Dedifferentiated amniotic fluid mesenchymal stem cell (primary cell): ENCODE measurements around the gene SERPINI1.
A peak's percentile ranks its signal among the peaks of the same experiment; 100 is the strongest.

Experiments used
- DNase-seq: peaks from one replicate; pipeline ENCODE4 v3.0.0-alpha.2; 2016; ENCODE audit errors: extremely low spot score

SERPINI1 gene, protein sequence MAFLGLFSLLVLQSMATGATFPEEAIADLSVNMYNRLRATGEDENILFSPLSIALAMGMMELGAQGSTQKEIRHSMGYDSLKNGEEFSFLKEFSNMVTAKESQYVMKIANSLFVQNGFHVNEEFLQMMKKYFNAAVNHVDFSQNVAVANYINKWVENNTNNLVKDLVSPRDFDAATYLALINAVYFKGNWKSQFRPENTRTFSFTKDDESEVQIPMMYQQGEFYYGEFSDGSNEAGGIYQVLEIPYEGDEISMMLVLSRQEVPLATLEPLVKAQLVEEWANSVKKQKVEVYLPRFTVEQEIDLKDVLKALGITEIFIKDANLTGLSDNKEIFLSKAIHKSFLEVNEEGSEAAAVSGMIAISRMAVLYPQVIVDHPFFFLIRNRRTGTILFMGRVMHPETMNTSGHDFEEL

DNA sequence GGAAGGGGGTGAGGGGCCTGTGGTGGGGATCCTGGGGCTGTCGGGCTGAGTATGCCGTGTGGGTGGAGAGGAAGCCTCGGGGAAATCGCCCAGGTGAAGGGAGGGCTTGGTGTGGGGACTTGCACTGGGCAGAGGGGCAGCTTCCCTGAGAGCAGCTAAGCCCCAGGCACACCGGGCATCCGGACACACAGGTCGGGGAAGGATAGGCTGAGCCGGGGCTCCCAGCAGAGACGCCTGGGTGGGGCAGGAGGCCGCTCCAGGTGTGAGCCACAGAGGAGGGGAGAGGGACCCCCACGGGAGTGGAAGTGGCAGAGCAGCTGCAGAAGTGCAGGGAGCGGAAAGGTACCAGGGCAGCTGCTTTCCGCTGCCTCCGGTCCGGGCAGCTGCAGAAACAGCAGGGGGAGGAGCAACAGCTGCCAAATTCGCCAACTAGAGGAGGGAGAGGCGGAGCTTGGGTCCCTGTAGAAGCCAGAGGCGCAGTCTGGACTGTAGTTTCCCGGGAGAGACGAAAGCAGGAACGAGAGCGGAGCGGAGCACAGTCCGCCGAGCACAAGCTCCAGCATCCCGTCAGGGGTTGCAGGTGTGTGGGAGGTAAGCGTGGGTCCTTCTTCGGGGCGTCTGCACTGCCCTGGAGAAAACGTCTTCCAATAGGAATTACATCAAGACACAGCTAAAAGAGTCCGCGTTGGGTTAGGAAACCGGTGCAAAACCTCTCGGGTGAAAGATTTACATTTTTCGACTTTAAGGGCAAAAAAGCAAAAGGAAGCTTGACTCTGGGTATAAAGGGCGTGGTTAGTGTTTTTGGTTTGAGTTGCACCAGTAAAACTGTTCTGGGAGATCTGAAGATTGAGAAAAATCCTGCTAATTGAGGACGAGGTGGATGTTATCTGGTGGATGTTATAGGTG, at the start of gene SERPINI1:
Gene SERPINI1, plus strand, starts transcription at position 489 of the 906 bp plus-strand sequence. CDS start 53,408 bp downstream, outside the sequence.
- peak; percentile 87 for DNase-seq

- no peak for DNase-seq
Observed at GRCh38 chr3:167691366-167691765, 44.2 kb upstream of the SERPINI1 start.

DNA sequence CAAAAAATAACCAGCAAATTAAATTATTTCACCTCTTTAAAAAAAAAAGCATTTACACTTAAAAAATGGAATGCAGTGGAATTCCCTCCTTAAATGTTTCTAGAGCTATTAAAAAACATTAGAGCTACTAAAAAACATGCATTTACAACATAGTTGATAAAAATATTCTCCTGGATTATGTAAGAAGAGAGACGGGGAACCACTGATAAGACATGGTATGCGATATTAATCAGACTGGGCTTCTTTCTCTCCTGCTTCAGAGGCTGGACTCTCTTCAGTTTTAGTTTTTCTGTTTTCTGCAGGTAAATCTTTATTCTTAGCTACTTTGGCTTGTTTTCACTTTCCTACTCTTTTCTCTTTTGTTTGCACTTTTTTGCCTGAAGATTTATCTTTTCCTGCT, 41.4 kb upstream of the SERPINI1 start:
- no peak for DNase-seq

- no peak for DNase-seq
Observed at GRCh38 chr3:167700046-167700445, 35.5 kb upstream of the SERPINI1 start.

DNA sequence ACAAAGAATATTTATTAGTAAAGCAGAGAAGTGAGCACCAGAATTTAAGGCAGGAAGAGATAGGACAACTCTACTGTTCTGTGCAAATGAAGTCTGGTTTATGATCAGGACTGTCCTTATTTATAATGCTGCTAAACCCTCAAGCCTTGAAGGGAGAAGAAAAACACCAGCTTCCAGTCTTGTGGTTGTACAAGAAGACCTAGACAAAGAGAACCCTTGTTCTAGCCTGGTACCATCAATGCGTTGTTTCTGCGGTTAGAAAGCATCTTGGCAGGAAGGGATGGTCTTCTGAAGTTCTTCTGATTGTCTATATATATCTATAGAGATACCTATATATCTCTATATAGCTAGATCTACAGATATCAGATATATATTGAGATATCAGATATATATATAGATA, 34.6 kb upstream of the SERPINI1 start:
- no peak for DNase-seq

- no peak for DNase-seq
Observed at GRCh38 chr3:167705840-167706239, 29.7 kb upstream of the SERPINI1 start.

GRCh38 chr3:167709690-167710089, 25.8 kb upstream of the SERPINI1 start:
- DNase-seq, result no peak

DNA sequence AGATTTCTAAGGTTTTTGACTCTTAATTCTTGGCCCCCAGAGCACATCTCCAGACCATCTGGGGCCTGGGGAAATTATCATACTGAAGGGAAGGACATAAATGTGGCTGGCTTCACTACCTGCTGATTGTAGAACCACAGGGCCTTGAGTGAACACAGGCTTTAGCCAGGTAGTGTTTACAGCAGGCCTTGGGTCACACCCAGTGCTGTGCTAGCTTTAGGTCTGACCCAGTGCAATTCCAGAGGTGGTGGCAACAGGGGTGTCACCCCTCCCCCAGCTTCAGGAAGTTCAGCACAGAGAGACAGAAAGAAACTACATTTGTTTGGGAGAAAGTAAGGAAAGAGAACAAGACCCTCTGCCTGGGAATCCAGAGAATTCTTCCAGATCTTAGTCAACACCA, 25.0 kb upstream of the SERPINI1 start:
- DNase-seq, result no peak

- DNase-seq, result no peak
Observed at GRCh38 chr3:167711439-167711838, 24.1 kb upstream of the SERPINI1 start.

DNA sequence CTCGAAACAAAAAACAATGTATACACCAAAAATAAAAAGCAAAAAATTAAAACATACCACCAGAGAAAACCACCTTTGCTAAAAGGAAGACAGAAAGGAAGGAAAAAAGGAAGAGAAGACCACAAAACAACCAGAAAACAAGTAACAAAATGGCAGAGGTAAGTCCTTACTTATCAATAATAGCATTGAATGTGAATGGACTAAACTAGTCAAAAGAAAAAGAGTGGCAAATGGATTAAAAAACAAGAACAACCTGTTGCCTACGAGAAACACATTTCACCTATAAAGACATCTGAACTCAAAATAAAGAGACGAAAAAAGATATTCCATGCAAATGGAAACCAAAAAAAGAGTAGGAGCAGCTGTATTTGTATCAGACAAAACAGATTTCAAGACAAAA, 23.1 kb upstream of the SERPINI1 start:
- no peak for DNase-seq

DNA sequence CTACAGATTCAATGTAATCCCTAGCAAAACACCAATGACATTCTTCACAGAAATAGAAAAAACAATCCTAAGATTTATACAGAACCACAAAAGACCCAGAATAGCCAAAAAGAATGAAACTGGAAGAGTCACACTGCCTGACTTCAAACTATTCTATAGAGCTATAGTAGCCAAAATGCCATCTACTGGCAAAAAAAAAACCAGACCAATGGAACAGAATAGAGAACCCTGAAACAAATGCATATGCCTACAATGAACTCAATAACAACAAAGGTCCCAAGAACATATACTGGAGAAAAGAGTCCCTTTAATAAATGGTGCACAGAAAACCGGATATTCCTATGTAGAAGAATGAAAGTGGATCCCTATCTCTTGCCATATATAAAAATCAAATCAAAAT, 20.6 kb upstream of the SERPINI1 start:
- no peak for DNase-seq

DNA sequence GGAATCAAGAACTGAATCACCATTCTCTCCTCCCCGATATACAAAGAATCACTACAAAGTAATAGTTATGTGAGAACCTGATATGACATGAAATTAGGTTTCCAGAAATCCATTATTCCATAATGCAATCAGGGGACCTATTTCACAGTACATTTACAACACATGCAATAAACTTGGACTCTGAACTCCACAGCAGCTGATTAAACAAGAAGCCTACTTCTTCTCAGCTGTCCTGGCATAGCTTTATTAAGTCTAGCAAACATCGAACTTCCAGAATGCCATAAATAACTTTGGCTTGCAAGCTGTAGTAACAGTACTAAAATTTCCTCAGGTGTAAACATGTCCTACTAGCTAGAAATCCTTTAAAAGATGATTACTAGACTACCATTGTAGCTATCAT, 18.6 kb upstream of the SERPINI1 start:
- DNase-seq, result no peak

DNA sequence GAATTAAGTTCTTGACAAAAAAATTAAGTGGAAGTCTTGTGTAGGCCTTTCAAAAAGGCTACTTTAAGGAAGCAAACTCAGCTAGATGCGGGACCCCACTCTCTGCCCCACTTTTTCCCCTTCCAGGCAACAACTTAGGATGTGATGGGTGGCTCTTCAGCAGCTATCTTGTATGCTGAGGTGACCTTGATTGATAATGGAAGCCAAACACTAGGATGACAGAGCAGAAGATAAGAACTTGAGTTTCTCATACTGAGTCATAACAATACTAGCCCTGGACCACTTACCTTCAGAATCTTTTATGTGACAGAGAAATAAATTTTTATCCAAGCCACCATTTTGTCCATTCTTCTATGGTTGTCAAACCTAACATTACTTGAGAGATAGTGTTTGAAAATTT, 16.9 kb upstream of the SERPINI1 start:
- no peak for DNase-seq

GRCh38 chr3:167723025-167723512, 12.5 kb upstream of the SERPINI1 start:
- no peak for DNase-seq

- DNase-seq, result no peak
Observed at GRCh38 chr3:167723872-167724271, 11.6 kb upstream of the SERPINI1 start.

DNA sequence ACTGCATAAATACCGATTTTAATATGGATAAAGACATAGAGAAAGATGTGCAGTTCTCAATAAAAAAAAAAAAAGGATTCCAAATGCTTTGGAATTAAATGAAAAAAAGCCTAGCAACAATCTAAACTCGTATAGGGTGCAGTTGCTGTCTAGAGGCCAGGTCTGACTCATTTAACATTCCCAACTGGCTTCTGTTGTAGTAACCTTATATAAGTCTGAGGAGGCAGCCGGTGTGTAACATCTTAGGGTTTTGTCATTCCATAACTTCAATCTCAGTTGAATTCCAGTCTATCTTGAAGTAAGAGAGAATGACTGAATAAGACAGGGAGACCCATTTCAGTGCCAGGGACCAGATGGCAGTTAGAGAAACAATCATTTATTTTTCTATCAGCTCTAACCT, 7.3 kb upstream of the SERPINI1 start:
- peak; percentile 66 for DNase-seq

- no peak for DNase-seq
Observed at GRCh38 chr3:167728632-167729323, 6.7 kb upstream of the SERPINI1 start.

DNA sequence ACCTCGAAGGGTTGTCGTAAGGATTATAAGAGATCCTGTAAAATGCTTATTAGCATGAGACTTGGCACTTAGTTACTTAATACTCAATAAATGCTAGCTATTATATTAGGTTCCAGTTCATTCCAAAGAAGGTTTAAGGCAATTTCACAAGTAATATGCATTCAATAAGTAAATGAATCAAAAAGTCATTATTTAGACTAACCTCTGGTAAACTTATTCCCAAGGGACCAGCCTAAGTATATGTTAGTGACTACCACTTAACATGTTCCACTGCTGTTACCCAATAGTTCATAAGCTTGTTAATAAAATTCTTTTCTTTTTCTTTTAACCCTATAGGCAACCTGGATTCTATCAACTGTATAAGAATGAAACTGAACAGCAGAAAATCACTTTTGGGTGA, 5.9 kb upstream of the SERPINI1 start:
- DNase-seq, result no peak

GRCh38 chr3:167731393-167731792, 4.1 kb upstream of the SERPINI1 start:
- DNase-seq, result no peak

DNA sequence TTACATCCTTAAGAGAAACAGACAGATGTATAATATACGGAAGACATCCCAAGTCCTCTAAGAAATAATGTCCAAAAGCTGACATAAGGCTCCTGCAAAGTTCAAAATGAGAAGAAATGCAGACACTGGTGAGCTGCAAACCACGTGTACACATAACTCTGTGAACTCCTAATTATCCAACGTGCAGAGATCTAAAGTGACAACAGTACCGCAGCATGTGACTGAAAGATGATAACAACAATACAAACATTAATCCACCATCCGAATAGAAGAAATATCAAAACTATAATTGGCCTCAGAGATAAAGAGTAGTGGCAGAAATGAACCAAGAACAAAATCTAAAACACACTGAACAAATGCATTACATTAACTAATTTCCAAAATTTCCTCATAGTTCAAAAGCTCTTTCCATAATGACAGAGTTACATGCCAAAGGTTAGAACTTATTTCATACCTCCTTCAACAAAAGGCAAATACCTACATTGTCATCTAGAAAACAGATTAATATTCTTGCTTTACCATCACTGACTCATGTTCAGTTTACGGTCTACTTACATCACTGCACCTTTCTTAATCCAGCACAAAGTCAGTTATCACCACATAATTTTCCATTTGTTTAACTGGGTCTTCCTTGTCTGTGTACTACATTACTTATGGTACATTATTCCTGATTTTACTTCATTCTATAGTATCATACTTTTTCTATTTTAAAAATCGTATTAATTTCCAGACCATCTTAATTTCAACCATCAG, 3.0 kb upstream of the SERPINI1 start:
- DNase-seq, result no peak

- DNase-seq, result peak; percentile 34
Observed at GRCh38 chr3:167733961-167734497, 1.5 kb upstream of the SERPINI1 start.
